B cell (primary cell): ENCODE measurements around the gene TMEM271. TPM values are rescaled to one million over a fixed set of nuclear protein-coding genes. Genes with fewer than 3 reads are reported as not detected.

ENCODE experiments used
- ATAC-seq: fragments of 200-7000 bp; cut with Tn5 transposase; one replicate; pipeline ENCODE4 v1.10.0; 2021; ENCODE audit warnings: low read depth, mild to moderate bottlenecking, moderate number of reproducible peaks, moderate library complexity
- CTCF ChIA-PET: fragments of 350-600 bp; sonication (Branson Sonifier 250); formaldehyde crosslinking; loops from one replicate; lab custom pipeline; 2021; ENCODE audit warnings: antibody characterized with exemption, inconsistent platforms; lab: Charles Lee
- POLR2A ChIA-PET: fragments of 350-600 bp; sonication (Branson Sonifier 250); formaldehyde crosslinking; loops from one replicate; lab custom pipeline; 2021; ENCODE audit warnings: antibody characterized with exemption; lab: Charles Lee
- DNase-seq: peaks from one replicate; pipeline ENCODE4 v3.0.0; 2013
- H2AFZ ChIP-seq: 2 replicates; pipeline ENCODE4 v1.6.1; 2012; ENCODE audit warnings: mild to moderate bottlenecking, low read depth, low read length; ENCODE audit not compliant: insufficient read depth, poor library complexity, severe bottlenecking
- H3K27ac ChIP-seq, 2 donors: 1 replicate in 1 of 2; 2 replicates in 1 of 2; pipeline ENCODE4 v1.5.1; 2012 to 2013; ENCODE audit warnings: low read length in 2 of 2, mild to moderate bottlenecking in 2 of 2, moderate library complexity in 1 of 2
- H3K27me3 ChIP-seq, 4 experiments: fragments of 200-600 bp in 1 of 4; sonication (generic) in 1 of 4; replicated peaks in 1 of 4; 1 replicate in 2 of 4; 2 replicates in 2 of 4; pipeline versions ENCODE4 v1.6.1 to v1.7.0; 2013 to 2016; ENCODE audit warnings: low read length in 3 of 4, mild to moderate bottlenecking in 2 of 4, mixed read lengths in 1 of 4, moderate library complexity in 1 of 4; ENCODE audit not compliant: insufficient read depth in 4 of 4, control insufficient read depth in 3 of 4; ENCODE audit errors: control extremely low read depth in 1 of 4
- H3K36me3 ChIP-seq, 2 experiments: replicated peaks in 1 of 2; 1 replicate in 1 of 2; 2 replicates in 1 of 2; pipeline versions ENCODE4 v1.6.1 to v1.7.1; 2013; ENCODE audit warnings: low read length in 1 of 2; ENCODE audit not compliant: insufficient read depth in 2 of 2, control insufficient read depth in 1 of 2; ENCODE audit errors: control extremely low read depth in 1 of 2, extremely low read depth in 1 of 2
- H3K4me1 ChIP-seq, 2 donors: fragments of 200-600 bp in 1 of 2; sonication (generic) in 1 of 2; 1 replicate in 1 of 2; 2 replicates in 1 of 2; pipeline versions ENCODE4 v1.5.1 to v1.6.1; 2013 to 2017; ENCODE audit warnings: low read length in 2 of 2; ENCODE audit not compliant: control insufficient read depth in 2 of 2, insufficient read depth in 2 of 2
- H3K4me2 ChIP-seq: replicated peaks from 2 replicates; pipeline ENCODE3; 2012; ENCODE audit warnings: mild to moderate bottlenecking, low read depth, low read length; ENCODE audit not compliant: poor library complexity, severe bottlenecking
- H3K4me3 ChIP-seq, 5 experiments: fragments of 200-600 bp in 1 of 5; sonication (generic) in 1 of 5; 1 replicate in 3 of 5; 2 replicates in 2 of 5; pipeline versions ENCODE4 v1.5.1 to v1.7.0; 2011 to 2016; ENCODE audit warnings: low read length in 4 of 5, mild to moderate bottlenecking in 4 of 5, low read depth in 2 of 5, control low read depth in 1 of 5, moderate library complexity in 1 of 5; ENCODE audit not compliant: insufficient read depth in 1 of 5; ENCODE audit errors: control extremely low read depth in 1 of 5, extremely low read depth in 1 of 5
- H3K79me2 ChIP-seq: fragments of 200-600 bp; sonication (generic); one replicate; pipeline ENCODE4 v1.6.0; 2016; ENCODE audit warnings: low read length; ENCODE audit not compliant: control insufficient read depth, insufficient read depth
- H3K9ac ChIP-seq: fragments of 200-600 bp; sonication (generic); 2 replicates; pipeline ENCODE4 v1.6.1; 2017; ENCODE audit warnings: mild to moderate bottlenecking, low read length, moderate library complexity
- H3K9me3 ChIP-seq, 3 donors: one replicate each; pipeline versions ENCODE4 v1.6.1 to v1.7.1; 2013; ENCODE audit warnings: low read length in 2 of 3; ENCODE audit not compliant: control insufficient read depth in 2 of 3, insufficient read depth in 1 of 3; ENCODE audit errors: control extremely low read depth in 1 of 3
- H4K20me1 ChIP-seq: 2 replicates; pipeline ENCODE4 v1.6.0; 2012; ENCODE audit warnings: mild to moderate bottlenecking, low read length; ENCODE audit not compliant: insufficient read depth, control insufficient read depth, poor library complexity, severe bottlenecking
- H3K27ac Mint-ChIP-seq: one replicate; pipeline ENCODE4 v1.8.0; 2021; ENCODE audit warnings: mixed read lengths
- H3K27me3 Mint-ChIP-seq: one replicate; pipeline ENCODE4 v1.8.0; 2021; ENCODE audit warnings: mixed read lengths
- H3K4me1 Mint-ChIP-seq: one replicate; pipeline ENCODE4 v1.8.0; 2021; ENCODE audit warnings: mixed read lengths
- H3K4me3 Mint-ChIP-seq: one replicate; pipeline ENCODE4 v1.8.0; 2021; ENCODE audit warnings: mixed read lengths
- H3K9me3 Mint-ChIP-seq: one replicate; pipeline ENCODE4 v1.8.0; 2022; ENCODE audit warnings: mixed read lengths; ENCODE audit not compliant: insufficient read depth
- CTCF ChIP-seq: fragments of 200-600 bp; IDR thresholded peaks from one replicate; pipeline ENCODE4 v1.8.0; 2022; ENCODE audit warnings: antibody characterized with exemption, mild to moderate bottlenecking
- EZH2 ChIP-seq: IDR thresholded peaks from 2 replicates; pipeline ENCODE4 v1.6.1; 2012; ENCODE audit warnings: borderline replicate concordance, low read depth, mild to moderate bottlenecking, moderate library complexity, low read length; ENCODE audit not compliant: insufficient read depth, poor library complexity, severe bottlenecking
- WGBS: methylation state at CpG from one replicate; pipeline ENCODE4 v1.1.5; 2013; ENCODE audit warnings: missing lambda C conversion rate; ENCODE audit not compliant: insufficient coverage; 5-methylcytosine and 5-hydroxymethylcytosine counted together
- intact Hi-C: fragments of 100-400 bp; cut with micrococcal nuclease; formaldehyde crosslinking; loops from one replicate; pipeline ENCODE4 v1.10.0; 2022
- polyA plus RNA-seq: library from polyadenylated mRNA; depleted of rRNA; stranded (reverse); fragments of >200 nt; gene quantifications from 2 replicates; pipeline ENCODE4 v1.2.3, GENCODE V29; 2012
- total RNA-seq, 2 donors: library from RNA; stranded (reverse); fragments of 120-200 nt in 1 of 2; gene quantifications; 1 replicate in 1 of 2; 2 replicates in 1 of 2; pipeline versions ENCODE4 v1.2.3 to v1.2.4, GENCODE V29; 2013 to 2022

TMEM271 gene
- total and polyA plus RNA-seq, 2 donors (not counting 1 experiment from before 2014, with no cell fraction given): not detected

- Mint-ChIP-seq H3K27ac (no peak overlapping the region), H3K9me3 (no peaks in the 10 kb centered on the region), H3K27me3 (peaks cover 14% of the 10 kb centered on the region), H3K4me3 (no peak overlapping the region), H3K4me1 (no peaks in the 10 kb centered on the region)
- no peaks in the 10 kb centered on the region for H4K20me1 ChIP-seq
- POLR2A ChIA-PET: no interaction called here
- TF ChIP-seq EZH2 (no peak), CTCF (no peak)
- CTCF ChIA-PET: no interaction called here
- H3K9ac ChIP-seq: no peak overlapping the region
- WGBS: 94% methylated on average over 23 of the region's 27 CpGs
- H3K36me3 ChIP-seq: no peaks in the 10 kb centered on the region
- no peaks in the 10 kb centered on the region for H3K79me2 ChIP-seq
- H3K9me3 ChIP-seq: peaks cover 0 to 28% (median 0%) of the 10 kb centered on the region in 3 donors
- H3K27ac ChIP-seq: no peak overlapping the region
- DNase-seq (no peak), ATAC-seq (no peak)
- H3K4me1 ChIP-seq: no peaks in the 10 kb centered on the region
- intact Hi-C loops: no loop called here
- H3K4me3 ChIP-seq: no peak overlapping the region
- no peak overlapping the region for H3K4me2 ChIP-seq
- no peak overlapping the region for H2AFZ ChIP-seq
- no peaks in the 10 kb centered on the region for H3K27me3 ChIP-seq
Measured at GRCh38 chr4:616911-617643, 41.0 kb upstream of the TMEM271 start.

- H3K36me3 ChIP-seq: no peaks in the 10 kb centered on the region
- CTCF ChIA-PET: no interaction called here
- POLR2A ChIA-PET: no interaction called here
- no peaks in the 10 kb centered on the region for H3K27me3 ChIP-seq
- ATAC-seq (no peak), DNase-seq (no peak)
- peaks cover 0 to 24% (median 0%) of the 10 kb centered on the region in 3 donors for H3K9me3 ChIP-seq
- no peak overlapping the region for H3K4me3 ChIP-seq
- no peak overlapping the region for H3K4me2 ChIP-seq
- H3K27ac ChIP-seq: no peak overlapping the region
- H3K27ac Mint-ChIP-seq: no peak overlapping the region
- WGBS: 100% methylated on average over 1 of the region's 1 CpG
- H2AFZ ChIP-seq: no peak overlapping the region
- TF ChIP-seq CTCF: no peak
- TF ChIP-seq EZH2: no peak
- no peaks in the 10 kb centered on the region for H3K4me1 ChIP-seq
- no peaks in the 10 kb centered on the region for H3K4me1 Mint-ChIP-seq
- no peaks in the 10 kb centered on the region for H3K79me2 ChIP-seq
- no peaks in the 10 kb centered on the region for H3K9me3 Mint-ChIP-seq
- H3K4me3 Mint-ChIP-seq: no peak overlapping the region
- H4K20me1 ChIP-seq: no peaks in the 10 kb centered on the region
- H3K27me3 Mint-ChIP-seq: peaks cover 12% of the 10 kb centered on the region
- intact Hi-C loops: no loop called here
- no peak overlapping the region for H3K9ac ChIP-seq
Measured at GRCh38 chr4:616091-616490, 40.0 kb upstream of the TMEM271 start.
